Keratinocyte (primary cell): ENCODE measurements around the gene DOCK3. TPM values are rescaled to one million over a fixed set of nuclear protein-coding genes. Genes with fewer than 3 reads are reported as not detected.

Experiments used
- DNase-seq: peaks from one replicate; pipeline ENCODE4 v3.0.0-alpha.2; 2011; ENCODE audit warnings: low read depth, missing footprints, low spot score
- FAIRE-seq: peaks from 2 replicates; lab custom pipeline; 2011; peaks lifted over from hg19 to GRCh38; lab: Jason Lieb, UNC
- H2AFZ ChIP-seq: 2 replicates; pipeline ENCODE4 v1.6.0; 2012; ENCODE audit warnings: low read length, control low read depth, inconsistent platforms; ENCODE audit not compliant: control insufficient read depth
- H3K27ac ChIP-seq: 2 replicates; pipeline ENCODE4 v1.5.1; 2011; ENCODE audit warnings: low read length; ENCODE audit not compliant: control insufficient read depth, insufficient read depth
- H3K27me3 ChIP-seq: 3 replicates; pipeline ENCODE4 v1.6.0; 2011; ENCODE audit warnings: low read length; ENCODE audit not compliant: control insufficient read depth, insufficient read depth; ENCODE audit errors: extremely low read depth
- H3K36me3 ChIP-seq, 2 experiments: 2 replicates in 1 of 2; 3 replicates in 1 of 2; pipeline ENCODE4 v1.5.1; 2011; ENCODE audit warnings: low read length in 2 of 2, mild to moderate bottlenecking in 1 of 2; ENCODE audit not compliant: control insufficient read depth in 2 of 2, insufficient read depth in 2 of 2; ENCODE audit errors: extremely low read depth in 1 of 2
- H3K4me1 ChIP-seq: 3 replicates; pipeline ENCODE4 v1.5.1; 2011; ENCODE audit warnings: low read length; ENCODE audit not compliant: control insufficient read depth, insufficient read depth; ENCODE audit errors: extremely low read depth
- H3K4me2 ChIP-seq: 3 replicates; pipeline ENCODE4 v1.6.0; 2011; ENCODE audit warnings: low read depth, low read length; ENCODE audit not compliant: control insufficient read depth, insufficient read depth; ENCODE audit errors: extremely low read depth
- H3K4me3 ChIP-seq, 3 experiments: fragments of 200-600 bp in 1 of 3; sonication (generic) in 1 of 3; 2 replicates in 2 of 3; 3 replicates in 1 of 3; pipeline ENCODE4 v1.5.1; 2011 to 2016; ENCODE audit warnings: low read length in 3 of 3, mild to moderate bottlenecking in 3 of 3, control low read depth in 2 of 3, inconsistent platforms in 1 of 3, low read depth in 1 of 3, mixed read lengths in 1 of 3, mixed run types in 1 of 3, moderate library complexity in 1 of 3; ENCODE audit not compliant: control insufficient read depth in 2 of 3, insufficient read depth in 2 of 3; ENCODE audit errors: extremely low read depth in 1 of 3
- H3K79me2 ChIP-seq: 2 replicates; pipeline ENCODE4 v1.6.0; 2012; ENCODE audit warnings: low read length; ENCODE audit not compliant: control insufficient read depth, insufficient read depth
- H3K9ac ChIP-seq: 3 replicates; pipeline ENCODE4 v1.6.0; 2011; ENCODE audit warnings: low read length; ENCODE audit not compliant: control insufficient read depth, insufficient read depth; ENCODE audit errors: extremely low read depth
- H3K9me1 ChIP-seq: 3 replicates; pipeline ENCODE4 v1.6.0; 2011; ENCODE audit warnings: low read length; ENCODE audit not compliant: control insufficient read depth, insufficient read depth; ENCODE audit errors: extremely low read depth
- H3K9me3 ChIP-seq: 2 replicates; pipeline ENCODE4 v1.5.1; 2012; ENCODE audit warnings: low read depth, low read length; ENCODE audit not compliant: control insufficient read depth
- H4K20me1 ChIP-seq: 3 replicates; pipeline ENCODE4 v1.6.0; 2011; ENCODE audit warnings: low read length; ENCODE audit not compliant: control insufficient read depth, insufficient read depth; ENCODE audit errors: extremely low read depth
- CTCF ChIP-seq, 3 experiments: IDR thresholded peaks in 1 of 3; conservative IDR thresholded peaks in 1 of 3; optimal IDR thresholded peaks in 1 of 3; 2 replicates in 2 of 3; 3 replicates in 1 of 3; pipeline versions ENCODE3 to v1.5.1; 2011; ENCODE audit warnings: low read length in 3 of 3, mild to moderate bottlenecking in 3 of 3, moderate library complexity in 2 of 3, control low read depth in 1 of 3, inconsistent platforms in 1 of 3; ENCODE audit not compliant: insufficient read depth in 2 of 3; ENCODE audit errors: extremely low read depth in 1 of 3
- EZH2 ChIP-seq: IDR thresholded peaks from one replicate; pipeline ENCODE4 v1.6.1; 2012; ENCODE audit warnings: inconsistent platforms, mild to moderate bottlenecking, low read length, moderate library complexity
- dilution Hi-C: fragments of 300-500 bp; cut with MboI; formaldehyde crosslinking; loops from one replicate; pipeline ENCODE4 v1.7.0; 2020; ENCODE audit warnings: low sequenced_read_pairs; ENCODE audit not compliant: extremely low pct_ligation_motif_present
- polyA plus RNA-seq, 5 experiments: library from polyadenylated mRNA; depleted of rRNA in 3 of 5; stranded (reverse) in 3 of 5; stranded (forward) in 1 of 5; unstranded in 1 of 5; fragments of >200 nt; gene quantifications; 1 replicate in 1 of 5; 2 replicates in 3 of 5; 3 replicates in 1 of 5; pipeline versions ENCODE4 v1.2.1 to v1.2.3, GENCODE V29; 2011 to 2012; ENCODE audit warnings: missing spikeins in 2 of 5, low read depth in 1 of 5, low replicate concordance in 1 of 5

Gene DOCK3
- polyA plus RNA-seq, 1 donor (not counting 4 experiments of a cell fraction or from before 2014, with no cell fraction given), result 0.10 TPM

- no peak for FAIRE-seq
- Histone ChIP-seq H3K27me3 (no peaks in the 10 kb centered on the region), H3K9me3 (no peaks in the 10 kb centered on the region), H3K9me1 (no peaks in the 10 kb centered on the region), H2AFZ (no peak overlapping the region), H3K9ac (no peak overlapping the region), H3K27ac (no peak overlapping the region), H3K36me3 (no peaks in the 10 kb centered on the region), H3K4me2 (no peak overlapping the region), H4K20me1 (no peaks in the 10 kb centered on the region), H3K79me2 (no peaks in the 10 kb centered on the region), H3K4me3 (no peak overlapping the region), H3K4me1 (peaks cover 16% of the 10 kb centered on the region)
- TF ChIP-seq EZH2, result no peak
- TF ChIP-seq CTCF (optimal IDR thresholded peaks at IDR 0.05 in 1 of 3, IDR thresholded peaks at IDR 0.05 in 1 of 3, conservative IDR thresholded peaks at IDR 0.05 in 1 of 3; ENCODE audit: extremely low read depth in 1 of 3, insufficient read depth in 2 of 3, low read length in 3 of 3), result no peak
- dilution Hi-C loops, result loop anchor here (25.0 kb wide), 1 partner anchor 241 kb away; no protein-coding TSS in a partner anchor
- no peak for DNase-seq
These were observed 679.0 kb downstream of the DOCK3 start for GRCh38 chr3:51353691-51354090.

- DNase-seq (no peak), FAIRE-seq (no peak)
- Histone ChIP-seq H3K9me1 (no peaks in the 10 kb centered on the region), H3K4me2 (no peak overlapping the region), H3K9me3 (no peaks in the 10 kb centered on the region), H3K27ac (no peak overlapping the region), H3K27me3 (no peaks in the 10 kb centered on the region), H3K9ac (no peak overlapping the region), H3K4me1 (peaks cover 14% of the 10 kb centered on the region), H2AFZ (no peak overlapping the region), H3K4me3 (no peak overlapping the region), H3K36me3 (no peaks in the 10 kb centered on the region), H4K20me1 (no peaks in the 10 kb centered on the region), H3K79me2 (no peaks in the 10 kb centered on the region)
- TF ChIP-seq EZH2 (no peak), CTCF (optimal IDR thresholded peaks at IDR 0.05 in 1 of 3, IDR thresholded peaks at IDR 0.05 in 1 of 3, conservative IDR thresholded peaks at IDR 0.05 in 1 of 3; ENCODE audit: extremely low read depth in 1 of 3, insufficient read depth in 2 of 3, low read length in 3 of 3) (no peak)
- dilution Hi-C loops, result loop anchor here (25.0 kb wide), 1 partner anchor 242 kb away; no protein-coding TSS in a partner anchor
These were observed 679.4 kb downstream of the DOCK3 start for GRCh38 chr3:51354172-51354571.
